Measurements from ENCODE around the gene AURKB.

Gene AURKB

DNA sequence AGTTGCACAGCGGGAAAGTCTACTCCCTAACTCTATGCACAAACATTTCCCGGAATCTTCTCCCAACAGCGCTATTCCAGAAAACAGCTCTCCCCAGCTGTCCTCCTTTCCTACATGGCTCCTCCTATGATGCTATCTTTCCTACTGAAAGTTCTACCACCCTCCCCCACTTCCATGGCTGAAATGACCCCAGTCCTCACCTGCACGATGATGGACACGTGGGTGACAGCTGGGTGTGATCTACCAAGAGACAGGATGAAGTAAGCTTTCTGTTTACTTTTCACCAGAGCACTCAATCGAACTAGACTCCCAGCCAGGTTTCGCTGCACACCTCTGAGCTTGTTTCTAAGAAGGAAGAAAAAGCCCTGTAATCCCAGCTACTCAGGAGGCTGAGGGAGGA is 26.8 kb upstream of the AURKB start:
- H3K27ac ChIP-seq: no peak overlapping the region
- H4K20me1 ChIP-seq (ENCODE audit: insufficient read depth): no peaks in the 10 kb centered on the region
- no peaks in the 10 kb centered on the region for H3K79me2 ChIP-seq (ENCODE audit: insufficient read depth, low read depth)
- TF ChIP-seq, protein P1, sequence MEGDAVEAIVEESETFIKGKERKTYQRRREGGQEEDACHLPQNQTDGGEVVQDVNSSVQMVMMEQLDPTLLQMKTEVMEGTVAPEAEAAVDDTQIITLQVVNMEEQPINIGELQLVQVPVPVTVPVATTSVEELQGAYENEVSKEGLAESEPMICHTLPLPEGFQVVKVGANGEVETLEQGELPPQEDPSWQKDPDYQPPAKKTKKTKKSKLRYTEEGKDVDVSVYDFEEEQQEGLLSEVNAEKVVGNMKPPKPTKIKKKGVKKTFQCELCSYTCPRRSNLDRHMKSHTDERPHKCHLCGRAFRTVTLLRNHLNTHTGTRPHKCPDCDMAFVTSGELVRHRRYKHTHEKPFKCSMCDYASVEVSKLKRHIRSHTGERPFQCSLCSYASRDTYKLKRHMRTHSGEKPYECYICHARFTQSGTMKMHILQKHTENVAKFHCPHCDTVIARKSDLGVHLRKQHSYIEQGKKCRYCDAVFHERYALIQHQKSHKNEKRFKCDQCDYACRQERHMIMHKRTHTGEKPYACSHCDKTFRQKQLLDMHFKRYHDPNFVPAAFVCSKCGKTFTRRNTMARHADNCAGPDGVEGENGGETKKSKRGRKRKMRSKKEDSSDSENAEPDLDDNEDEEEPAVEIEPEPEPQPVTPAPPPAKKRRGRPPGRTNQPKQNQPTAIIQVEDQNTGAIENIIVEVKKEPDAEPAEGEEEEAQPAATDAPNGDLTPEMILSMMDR (conservative IDR thresholded peaks at IDR 0.05; ENCODE audit: low read depth, low read length): no peak
- H3K9ac ChIP-seq: no peak overlapping the region
- no peaks in the 10 kb centered on the region for H3K4me1 ChIP-seq (ENCODE audit: low read depth, poor library complexity, severe bottlenecking)
- H3K36me3 ChIP-seq (ENCODE audit: insufficient read depth): no peaks in the 10 kb centered on the region
- no peak overlapping the region for H3K4me3 ChIP-seq (IDR thresholded peaks at IDR 0.05; ENCODE audit: insufficient read depth, low read depth, low read length)
- H3K4me2 ChIP-seq: no peak overlapping the region
- no peak overlapping the region for H2AFZ ChIP-seq (ENCODE audit: low read depth)
- H3K27me3 ChIP-seq (ENCODE audit: insufficient read depth, low read depth): no peaks in the 10 kb centered on the region

GRCh38 chr17:8235676-8236075 is 25.3 kb upstream of the AURKB start:
- Histone ChIP-seq H3K36me3 (ENCODE audit: insufficient read depth) (no peaks in the 10 kb centered on the region), H3K27ac (no peak overlapping the region), H4K20me1 (ENCODE audit: insufficient read depth) (no peaks in the 10 kb centered on the region), H3K27me3 (ENCODE audit: insufficient read depth, low read depth) (no peaks in the 10 kb centered on the region), H3K9ac (no peak overlapping the region), H3K4me1 (ENCODE audit: low read depth, poor library complexity, severe bottlenecking) (no peaks in the 10 kb centered on the region), H3K79me2 (ENCODE audit: insufficient read depth, low read depth) (no peaks in the 10 kb centered on the region), H3K4me2 (no peak overlapping the region), H2AFZ (ENCODE audit: low read depth) (no peak overlapping the region), H3K4me3 (IDR thresholded peaks at IDR 0.05; ENCODE audit: insufficient read depth, low read depth, low read length) (no peak overlapping the region)
- TF ChIP-seq, protein P1 (conservative IDR thresholded peaks at IDR 0.05; ENCODE audit: low read depth, low read length): no peak

GRCh38 chr17:8234361-8235270 is 24.2 kb upstream of the AURKB start:
- H2AFZ ChIP-seq (ENCODE audit: low read depth): no peak overlapping the region
- no peaks in the 10 kb centered on the region for H4K20me1 ChIP-seq (ENCODE audit: insufficient read depth)
- TF ChIP-seq, protein P1 (conservative IDR thresholded peaks at IDR 0.05; ENCODE audit: low read depth, low read length): no peak
- no peaks in the 10 kb centered on the region for H3K36me3 ChIP-seq (ENCODE audit: insufficient read depth)
- no peaks in the 10 kb centered on the region for H3K4me1 ChIP-seq (ENCODE audit: low read depth, poor library complexity, severe bottlenecking)
- no peak overlapping the region for H3K27ac ChIP-seq
- no peak overlapping the region for H3K4me3 ChIP-seq (IDR thresholded peaks at IDR 0.05; ENCODE audit: insufficient read depth, low read depth, low read length)
- H3K9ac ChIP-seq: no peak overlapping the region
- H3K79me2 ChIP-seq (ENCODE audit: insufficient read depth, low read depth): no peaks in the 10 kb centered on the region
- H3K27me3 ChIP-seq (ENCODE audit: insufficient read depth, low read depth): no peaks in the 10 kb centered on the region
- H3K4me2 ChIP-seq: no peak overlapping the region

- H3K27ac ChIP-seq: no peak overlapping the region
- TF ChIP-seq, protein P1 (conservative IDR thresholded peaks at IDR 0.05; ENCODE audit: low read depth, low read length): no peak
- H3K9ac ChIP-seq: no peak overlapping the region
- H3K27me3 ChIP-seq (ENCODE audit: insufficient read depth, low read depth): no peaks in the 10 kb centered on the region
- no peak overlapping the region for H2AFZ ChIP-seq (ENCODE audit: low read depth)
- H3K79me2 ChIP-seq (ENCODE audit: insufficient read depth, low read depth): no peaks in the 10 kb centered on the region
- no peaks in the 10 kb centered on the region for H4K20me1 ChIP-seq (ENCODE audit: insufficient read depth)
- no peak overlapping the region for H3K4me3 ChIP-seq (IDR thresholded peaks at IDR 0.05; ENCODE audit: insufficient read depth, low read depth, low read length)
- no peak overlapping the region for H3K4me2 ChIP-seq
- H3K36me3 ChIP-seq (ENCODE audit: insufficient read depth): no peaks in the 10 kb centered on the region
- no peaks in the 10 kb centered on the region for H3K4me1 ChIP-seq (ENCODE audit: low read depth, poor library complexity, severe bottlenecking)
Observed at GRCh38 chr17:8231701-8232100, 21.3 kb upstream of the AURKB start.
